Activated T-helper 1 cell treated with anti-CD3 and anti-CD28 coated beads, Interleukin-12 subunit alpha, Interleukin-12 subunit beta, Interleukin-2, Interleukin-4 antibody, amounts not matched to agents 30 ng/mL and 10 ng/mL and 1 ng/mL, durations not matched to agents 14 hours and 24 hours and 36 hours (primary cell): Measurements from ENCODE around the gene LUZP2. TPM values are rescaled to one million over a fixed set of nuclear protein-coding genes. Genes with fewer than 3 reads are reported as not detected.
"Not testable (repeated sequence)": the region's sequence is repeated elsewhere in the genome, so short reads cannot be mapped to it uniquely, and the experiment has no call there.

ENCODE experiments used
- DNase-seq: peaks from one replicate; pipeline ENCODE4 v3.0.0; 2021; ENCODE audit warnings: low spot score
- H3K27ac Mint-ChIP-seq: one replicate; pipeline ENCODE4 v1.8.0; 2021; ENCODE audit warnings: mild to moderate bottlenecking, mixed read lengths
- H3K27me3 Mint-ChIP-seq: one replicate; pipeline ENCODE4 v1.8.0; 2022; ENCODE audit warnings: mild to moderate bottlenecking, moderate library complexity, mixed read lengths; ENCODE audit not compliant: insufficient read depth
- H3K36me3 Mint-ChIP-seq: one replicate; pipeline ENCODE4 v1.8.0; 2021; ENCODE audit warnings: low read depth, mixed read lengths
- H3K4me1 Mint-ChIP-seq: one replicate; pipeline ENCODE4 v1.8.0; 2021; ENCODE audit warnings: low read depth, mixed read lengths
- H3K4me3 Mint-ChIP-seq: one replicate; pipeline ENCODE4 v1.8.0; 2021; ENCODE audit warnings: mild to moderate bottlenecking, moderate library complexity, mixed read lengths
- H3K9me3 Mint-ChIP-seq: one replicate; pipeline ENCODE4 v1.8.0; 2021; ENCODE audit warnings: mixed read lengths
- intact Hi-C: fragments of 100-400 bp; cut with micrococcal nuclease; formaldehyde crosslinking; loops from one replicate; pipeline ENCODE4 v1.15.1; 2024
- total RNA-seq: library from RNA; stranded (reverse); gene quantifications from 2 replicates; pipeline ENCODE4 v1.2.3, GENCODE V29; 2022

The LUZP2 gene
- total RNA-seq, 1 donor from 2014 or later, result not detected

DNA sequence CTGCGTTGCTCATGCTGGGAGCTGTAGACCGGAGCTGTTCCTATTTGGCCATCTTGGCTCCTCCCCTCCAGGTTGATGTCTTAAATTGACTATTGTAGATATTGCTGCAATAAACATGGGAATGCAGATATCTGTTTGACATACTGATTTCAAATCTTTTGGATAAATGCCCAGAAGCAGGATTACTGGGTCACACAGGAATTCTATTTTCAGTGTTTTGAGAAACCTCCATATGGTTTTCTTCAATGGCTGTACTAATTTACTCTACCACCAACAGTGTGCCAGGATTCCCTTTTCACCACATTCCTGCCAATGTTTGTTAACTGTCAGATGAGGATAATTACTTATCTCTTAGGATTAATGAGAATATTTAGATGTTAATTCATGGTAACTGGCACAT is 467.0 kb downstream of the LUZP2 start:
- Mint-ChIP-seq H3K4me3 (no peak overlapping the region), H3K4me1 (no peaks in the 10 kb centered on the region), H3K27ac (no peak overlapping the region), H3K36me3 (no peaks in the 10 kb centered on the region), H3K9me3 (peaks cover 7% of the 10 kb centered on the region), H3K27me3 (no peaks in the 10 kb centered on the region)
- no peak for DNase-seq
- intact Hi-C loops, result no loop called here

DNA sequence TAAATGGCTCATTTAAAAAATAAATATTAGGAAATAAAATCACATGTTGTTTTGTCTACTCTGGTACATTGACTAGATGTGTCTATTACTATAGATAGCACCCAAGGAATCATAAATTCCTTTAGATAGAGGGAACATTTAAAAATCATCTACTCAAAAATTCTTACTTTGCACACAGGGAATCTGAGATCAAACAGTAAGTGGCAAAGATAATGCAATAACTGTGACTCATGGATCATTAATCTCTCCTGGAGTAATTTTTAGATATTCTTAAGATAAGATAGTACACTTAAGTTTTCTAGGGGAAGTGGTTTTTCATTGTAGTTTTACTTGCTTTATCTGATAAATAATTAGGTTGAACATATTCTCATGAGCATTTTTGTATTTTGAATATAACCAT is 468.9 kb downstream of the LUZP2 start:
- Mint-ChIP-seq H3K9me3 (peaks cover 4% of the 10 kb centered on the region), H3K36me3 (no peaks in the 10 kb centered on the region), H3K4me1 (no peaks in the 10 kb centered on the region), H3K27me3 (no peaks in the 10 kb centered on the region), H3K27ac (no peak overlapping the region), H3K4me3 (no peak overlapping the region)
- intact Hi-C loops, result no loop called here
- DNase-seq, result no peak

DNA sequence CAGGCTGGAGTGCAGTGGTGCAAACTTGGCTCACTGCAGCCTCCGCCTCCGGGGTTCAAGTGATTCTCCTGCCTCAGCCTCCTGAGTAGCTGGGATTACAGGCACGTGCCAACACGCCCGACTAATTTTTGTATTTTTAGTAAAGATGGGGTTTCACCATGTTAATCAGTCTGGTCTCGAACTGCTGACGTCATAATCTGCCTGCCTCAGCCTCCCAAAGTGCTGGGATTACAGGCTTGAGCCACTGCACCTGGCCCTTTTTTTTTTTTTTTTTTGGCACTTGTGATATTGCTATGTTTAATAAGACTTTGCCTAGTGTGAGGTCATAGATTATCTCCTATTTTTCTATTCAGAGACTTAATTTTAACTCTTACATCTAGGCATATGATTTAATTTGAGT is 497.1 kb downstream of the LUZP2 start:
- H3K36me3 Mint-ChIP-seq, intact Hi-C loops, H3K4me1 Mint-ChIP-seq, H3K27me3 Mint-ChIP-seq, H3K4me3 Mint-ChIP-seq, H3K27ac Mint-ChIP-seq, DNase-seq: not testable (repeated sequence)
- peaks cover 10% of the 10 kb centered on the region for H3K9me3 Mint-ChIP-seq

GRCh38 chr11:24999929-25000328 is 503.1 kb downstream of the LUZP2 start:
- H3K36me3 Mint-ChIP-seq, intact Hi-C loops, H3K27me3 Mint-ChIP-seq, H3K4me3 Mint-ChIP-seq, H3K4me1 Mint-ChIP-seq, DNase-seq, H3K27ac Mint-ChIP-seq: not testable (repeated sequence)
- peaks cover 16% of the 10 kb centered on the region for H3K9me3 Mint-ChIP-seq

GRCh38 chr11:25037431-25037830 is 540.6 kb downstream of the LUZP2 start:
- no peaks in the 10 kb centered on the region for H3K27me3 Mint-ChIP-seq
- H3K36me3 Mint-ChIP-seq, result no peaks in the 10 kb centered on the region
- DNase-seq, result no peak
- H3K4me1 Mint-ChIP-seq, result no peaks in the 10 kb centered on the region
- intact Hi-C loops, result no loop called here
- no peak overlapping the region for H3K27ac Mint-ChIP-seq
- H3K4me3 Mint-ChIP-seq, result no peak overlapping the region
- H3K9me3 Mint-ChIP-seq, result peaks cover 13% of the 10 kb centered on the region

- Mint-ChIP-seq H3K27me3 (no peaks in the 10 kb centered on the region), H3K9me3 (peaks cover 17% of the 10 kb centered on the region), H3K27ac (no peak overlapping the region), H3K4me1 (no peaks in the 10 kb centered on the region), H3K4me3 (no peak overlapping the region), H3K36me3 (no peaks in the 10 kb centered on the region)
- DNase-seq, result no peak
- intact Hi-C loops, result no loop called here
Observed at GRCh38 chr11:25038131-25038530, 541.3 kb downstream of the LUZP2 start.

GRCh38 chr11:25039165-25039564 is 542.3 kb downstream of the LUZP2 start:
- no peak overlapping the region for H3K27ac Mint-ChIP-seq
- DNase-seq, result no peak
- H3K4me1 Mint-ChIP-seq, result no peaks in the 10 kb centered on the region
- H3K9me3 Mint-ChIP-seq, result peaks cover 17% of the 10 kb centered on the region
- H3K4me3 Mint-ChIP-seq, result no peak overlapping the region
- H3K27me3 Mint-ChIP-seq, result no peaks in the 10 kb centered on the region
- intact Hi-C loops, result no loop called here
- no peaks in the 10 kb centered on the region for H3K36me3 Mint-ChIP-seq

GRCh38 chr11:25048632-25049031 is 551.8 kb downstream of the LUZP2 start:
- Mint-ChIP-seq H3K27ac (no peak overlapping the region), H3K4me3 (no peak overlapping the region)
- intact Hi-C loops, result no loop called here

GRCh38 chr11:25052844-25053243 is 556.0 kb downstream of the LUZP2 start:
- H3K4me3 Mint-ChIP-seq, result no peak overlapping the region
- no peaks in the 10 kb centered on the region for H3K36me3 Mint-ChIP-seq
- no peaks in the 10 kb centered on the region for H3K4me1 Mint-ChIP-seq
- H3K9me3 Mint-ChIP-seq, result peaks cover 3% of the 10 kb centered on the region
- H3K27ac Mint-ChIP-seq, result no peak overlapping the region
- no peak for DNase-seq
- intact Hi-C loops, result no loop called here
- H3K27me3 Mint-ChIP-seq, result no peaks in the 10 kb centered on the region

More at GRCh38 chr11:25048632-25049031, 551.8 kb downstream of the LUZP2 start:
- H3K4me1 Mint-ChIP-seq, result no peaks in the 10 kb centered on the region
- peaks cover 9% of the 10 kb centered on the region for H3K9me3 Mint-ChIP-seq
- no peak for DNase-seq
- H3K36me3 Mint-ChIP-seq, result no peaks in the 10 kb centered on the region
- H3K27me3 Mint-ChIP-seq, result no peaks in the 10 kb centered on the region

GRCh38 chr11:25057861-25058260 is 561.0 kb downstream of the LUZP2 start:
- intact Hi-C loops, result no loop called here
- Mint-ChIP-seq H3K4me1 (no peaks in the 10 kb centered on the region), H3K27me3 (no peaks in the 10 kb centered on the region), H3K27ac (no peak overlapping the region), H3K9me3 (no peaks in the 10 kb centered on the region), H3K4me3 (no peak overlapping the region), H3K36me3 (no peaks in the 10 kb centered on the region)
- no peak for DNase-seq

- Mint-ChIP-seq H3K4me1 (no peaks in the 10 kb centered on the region), H3K9me3 (peaks cover 24% of the 10 kb centered on the region), H3K4me3 (no peak overlapping the region), H3K27me3 (no peaks in the 10 kb centered on the region), H3K27ac (no peak overlapping the region), H3K36me3 (no peaks in the 10 kb centered on the region)
- intact Hi-C loops, result no loop called here
- DNase-seq, result no peak
Observed at GRCh38 chr11:25065746-25066145, 568.9 kb downstream of the LUZP2 start.

GRCh38 chr11:25066706-25067105 is 569.9 kb downstream of the LUZP2 start:
- no peaks in the 10 kb centered on the region for H3K4me1 Mint-ChIP-seq
- no peaks in the 10 kb centered on the region for H3K27me3 Mint-ChIP-seq
- intact Hi-C loops, result no loop called here

GRCh38 chr11:25068451-25068850 is 571.6 kb downstream of the LUZP2 start:
- Mint-ChIP-seq H3K36me3 (no peaks in the 10 kb centered on the region), H3K9me3 (peaks cover 24% of the 10 kb centered on the region), H3K27me3 (no peaks in the 10 kb centered on the region), H3K4me1 (no peaks in the 10 kb centered on the region), H3K4me3 (no peak overlapping the region), H3K27ac (no peak overlapping the region)
- DNase-seq, result no peak
- intact Hi-C loops, result no loop called here

More at GRCh38 chr11:25066706-25067105, 569.9 kb downstream of the LUZP2 start:
- Mint-ChIP-seq H3K36me3 (no peaks in the 10 kb centered on the region), H3K4me3 (no peak overlapping the region), H3K9me3 (peaks cover 24% of the 10 kb centered on the region), H3K27ac (no peak overlapping the region)
- no peak for DNase-seq

- DNase-seq, result no peak
- no peaks in the 10 kb centered on the region for H3K36me3 Mint-ChIP-seq
- H3K27me3 Mint-ChIP-seq, result no peaks in the 10 kb centered on the region
- H3K27ac Mint-ChIP-seq, result no peak overlapping the region
- H3K4me1 Mint-ChIP-seq, result no peaks in the 10 kb centered on the region
- no peak overlapping the region for H3K4me3 Mint-ChIP-seq
- peaks cover 4% of the 10 kb centered on the region for H3K9me3 Mint-ChIP-seq
- intact Hi-C loops, result no loop called here
Observed at GRCh38 chr11:25094085-25094802, 597.4 kb downstream of the LUZP2 start.
